ENCODE data around the gene CRELD2.

CRELD2 gene

DNA sequence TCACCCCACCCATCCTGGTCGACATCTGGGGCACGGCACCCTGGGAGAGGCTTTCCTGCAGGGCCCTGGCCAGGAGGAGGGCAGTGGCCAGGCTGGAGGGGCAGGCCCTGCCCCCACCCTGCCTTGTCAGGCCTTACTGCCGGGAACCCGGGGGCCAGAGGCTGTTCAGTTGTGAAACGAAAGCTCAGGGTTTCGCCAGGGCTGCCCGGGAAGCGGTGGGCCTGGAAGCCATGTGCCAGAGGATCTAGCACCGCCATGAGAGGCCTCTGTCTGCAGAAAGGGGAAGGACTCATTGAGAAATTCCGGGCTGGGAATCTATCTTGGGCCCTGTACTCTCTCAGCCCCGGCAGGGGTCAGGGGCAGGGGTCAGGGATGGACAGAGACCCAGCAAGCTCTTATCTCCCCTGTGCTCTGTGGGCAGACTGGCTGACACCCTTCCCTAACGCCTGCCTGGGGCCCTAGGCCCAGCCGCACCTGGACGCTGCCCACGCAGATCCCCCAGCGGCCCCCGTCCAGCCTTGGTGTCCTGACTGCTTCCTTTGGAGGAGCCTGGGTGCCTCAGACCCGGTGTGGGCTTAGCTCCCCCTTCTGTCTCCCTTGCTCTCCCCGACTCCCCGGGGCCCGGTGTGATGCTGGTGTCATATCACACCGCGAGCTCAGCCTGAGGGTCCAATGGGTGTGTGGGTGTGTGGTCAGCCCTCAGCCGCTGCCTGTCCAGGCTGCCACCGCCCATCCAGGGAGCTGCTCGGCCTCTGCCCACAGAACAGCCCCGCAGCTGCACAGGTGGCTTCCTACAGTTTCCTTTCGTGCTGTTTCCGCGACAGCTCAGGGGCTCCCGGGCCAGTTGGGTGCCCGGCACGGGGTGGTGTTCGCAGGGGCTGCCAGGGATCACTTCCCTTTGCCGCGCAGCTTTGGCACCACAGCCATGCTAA, 48.6 kb downstream of the CRELD2 start:
- ATAC-seq (ENCODE audit: insufficient read depth, low read depth) = no peak
- no peak overlapping the region for H3K9ac ChIP-seq (ENCODE audit: low read depth, low read length)
- no peak overlapping the region for H2AFZ ChIP-seq (ENCODE audit: low read depth, low read length)
- H4K20me1 ChIP-seq (ENCODE audit: insufficient read depth, low read length) = peaks cover 42% of the 10 kb centered on the region
- no peak overlapping the region for H3K27ac ChIP-seq (ENCODE audit: low read length)
- peaks cover 23% of the 10 kb centered on the region for H3K36me3 ChIP-seq (ENCODE audit: insufficient read depth, low read length)
- H3K27me3 ChIP-seq (ENCODE audit: insufficient read depth, low read length, poor library complexity) = no peaks in the 10 kb centered on the region
- TF ChIP-seq, protein P1, sequence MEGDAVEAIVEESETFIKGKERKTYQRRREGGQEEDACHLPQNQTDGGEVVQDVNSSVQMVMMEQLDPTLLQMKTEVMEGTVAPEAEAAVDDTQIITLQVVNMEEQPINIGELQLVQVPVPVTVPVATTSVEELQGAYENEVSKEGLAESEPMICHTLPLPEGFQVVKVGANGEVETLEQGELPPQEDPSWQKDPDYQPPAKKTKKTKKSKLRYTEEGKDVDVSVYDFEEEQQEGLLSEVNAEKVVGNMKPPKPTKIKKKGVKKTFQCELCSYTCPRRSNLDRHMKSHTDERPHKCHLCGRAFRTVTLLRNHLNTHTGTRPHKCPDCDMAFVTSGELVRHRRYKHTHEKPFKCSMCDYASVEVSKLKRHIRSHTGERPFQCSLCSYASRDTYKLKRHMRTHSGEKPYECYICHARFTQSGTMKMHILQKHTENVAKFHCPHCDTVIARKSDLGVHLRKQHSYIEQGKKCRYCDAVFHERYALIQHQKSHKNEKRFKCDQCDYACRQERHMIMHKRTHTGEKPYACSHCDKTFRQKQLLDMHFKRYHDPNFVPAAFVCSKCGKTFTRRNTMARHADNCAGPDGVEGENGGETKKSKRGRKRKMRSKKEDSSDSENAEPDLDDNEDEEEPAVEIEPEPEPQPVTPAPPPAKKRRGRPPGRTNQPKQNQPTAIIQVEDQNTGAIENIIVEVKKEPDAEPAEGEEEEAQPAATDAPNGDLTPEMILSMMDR (IDR thresholded peaks at IDR 0.05; ENCODE audit: borderline replicate concordance, extremely low read depth, low read length, poor library complexity, severe bottlenecking) = no peak
- TF ChIP-seq EZH2 (IDR thresholded peaks at IDR 0.05; ENCODE audit: borderline replicate concordance, low read depth, low read length, severe bottlenecking) = no peak
- peaks cover 42% of the 10 kb centered on the region for H3K4me1 ChIP-seq (ENCODE audit: insufficient read depth, low read length)
- no peaks in the 10 kb centered on the region for H3K9me3 ChIP-seq (ENCODE audit: insufficient read depth, low read length, severe bottlenecking)
- no peak overlapping the region for H3K4me3 ChIP-seq (ENCODE audit: low read depth in 1 of 2, low read length in 2 of 2)
- no peak overlapping the region for H3K4me2 ChIP-seq (ENCODE audit: insufficient read depth, low read length)
- peak; percentile 7 for DNase-seq
- peaks cover 22% of the 10 kb centered on the region for H3K79me2 ChIP-seq (ENCODE audit: insufficient read depth, low read length)

DNA sequence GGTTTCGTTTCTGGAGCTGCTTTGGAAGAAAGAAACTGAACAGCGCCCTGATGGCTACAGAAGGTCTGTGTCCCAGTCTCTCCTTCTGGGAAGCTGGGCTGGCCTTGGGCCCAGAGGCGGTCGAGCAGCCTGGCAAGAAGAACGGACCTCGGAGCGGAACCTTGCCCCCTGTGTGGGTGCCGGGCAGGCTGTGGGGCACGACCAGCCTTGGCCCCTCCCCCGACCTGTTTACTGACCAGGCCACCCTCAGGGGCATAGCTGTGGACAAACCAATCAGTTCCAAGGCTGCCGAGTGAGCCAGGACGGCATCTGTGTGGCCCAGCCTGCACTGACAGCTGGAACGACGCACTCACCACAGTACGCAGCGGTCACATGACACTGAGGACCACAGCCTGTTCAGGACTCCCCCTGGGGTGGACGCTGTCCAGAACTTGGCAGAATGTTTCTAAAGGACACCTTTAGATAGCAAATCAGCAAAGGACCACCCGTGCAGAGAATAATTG, 49.3 kb downstream of the CRELD2 start:
- Histone ChIP-seq H3K9ac (ENCODE audit: low read depth, low read length) (no peak overlapping the region), H3K9me3 (ENCODE audit: insufficient read depth, low read length, severe bottlenecking) (no peaks in the 10 kb centered on the region), H3K4me2 (ENCODE audit: insufficient read depth, low read length) (no peak overlapping the region), H3K4me3 (ENCODE audit: low read depth in 1 of 2, low read length in 2 of 2) (no peak overlapping the region), H3K27ac (ENCODE audit: low read length) (no peak overlapping the region), H3K4me1 (ENCODE audit: insufficient read depth, low read length) (peaks cover 42% of the 10 kb centered on the region), H3K36me3 (ENCODE audit: insufficient read depth, low read length) (peaks cover 18% of the 10 kb centered on the region), H3K79me2 (ENCODE audit: insufficient read depth, low read length) (peaks cover 15% of the 10 kb centered on the region), H3K27me3 (ENCODE audit: insufficient read depth, low read length, poor library complexity) (no peaks in the 10 kb centered on the region), H2AFZ (ENCODE audit: low read depth, low read length) (no peak overlapping the region), H4K20me1 (ENCODE audit: insufficient read depth, low read length) (peaks cover 35% of the 10 kb centered on the region)
- DNase-seq (peak; percentile 2), ATAC-seq (ENCODE audit: insufficient read depth, low read depth) (no peak)
- TF ChIP-seq, protein P1 (IDR thresholded peaks at IDR 0.05; ENCODE audit: borderline replicate concordance, extremely low read depth, low read length, poor library complexity, severe bottlenecking) = no peak
- no peak for TF ChIP-seq EZH2 (IDR thresholded peaks at IDR 0.05; ENCODE audit: borderline replicate concordance, low read depth, low read length, severe bottlenecking)

DNA sequence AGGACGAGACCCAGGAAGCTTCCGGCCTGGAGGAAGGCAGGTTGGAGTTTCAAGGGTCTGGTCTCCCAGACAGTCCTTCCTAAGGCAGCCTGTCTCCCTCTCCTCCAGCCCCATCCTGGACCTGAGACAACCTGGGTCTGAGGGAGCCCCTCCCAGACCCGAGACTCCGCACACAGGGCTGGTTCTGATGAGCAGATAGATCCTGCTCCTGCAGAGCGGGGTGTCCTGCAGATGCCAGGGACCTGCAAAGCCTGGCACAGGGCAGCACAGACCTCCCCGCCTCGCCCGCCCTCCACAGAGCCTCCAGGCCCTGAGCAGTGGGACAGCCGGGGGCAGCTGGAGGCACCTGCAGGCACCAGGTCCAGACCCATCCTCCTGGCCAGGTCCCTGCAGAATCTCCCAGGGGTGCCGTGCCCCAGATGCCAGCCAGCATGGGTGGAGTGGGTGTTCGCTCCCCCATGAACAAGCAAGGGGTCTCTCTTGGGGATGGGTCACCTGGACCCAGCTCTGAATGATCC, 49.9 kb downstream of the CRELD2 start:
- Histone ChIP-seq H3K9me3 (ENCODE audit: insufficient read depth, low read length, severe bottlenecking) (no peaks in the 10 kb centered on the region), H3K79me2 (ENCODE audit: insufficient read depth, low read length) (peaks cover 9% of the 10 kb centered on the region; the same call in 1 of the 2 replicates), H3K27ac (ENCODE audit: low read length) (no peak overlapping the region), H3K4me1 (ENCODE audit: insufficient read depth, low read length) (peaks cover 38% of the 10 kb centered on the region), H3K4me3 (ENCODE audit: low read depth in 1 of 2, low read length in 2 of 2) (no peak overlapping the region), H3K4me2 (ENCODE audit: insufficient read depth, low read length) (no peak overlapping the region), H4K20me1 (ENCODE audit: insufficient read depth, low read length) (peaks cover 29% of the 10 kb centered on the region), H2AFZ (ENCODE audit: low read depth, low read length) (no peak overlapping the region), H3K27me3 (ENCODE audit: insufficient read depth, low read length, poor library complexity) (no peaks in the 10 kb centered on the region), H3K9ac (ENCODE audit: low read depth, low read length) (no peak overlapping the region; the same call in 1 of the 2 replicates), H3K36me3 (ENCODE audit: insufficient read depth, low read length) (peaks cover 12% of the 10 kb centered on the region)
- DNase-seq (peak; percentile 5), ATAC-seq (ENCODE audit: insufficient read depth, low read depth) (no peak)
- no peak for TF ChIP-seq EZH2 (IDR thresholded peaks at IDR 0.05; ENCODE audit: borderline replicate concordance, low read depth, low read length, severe bottlenecking)
- TF ChIP-seq, protein P1 (IDR thresholded peaks at IDR 0.05; ENCODE audit: borderline replicate concordance, extremely low read depth, low read length, poor library complexity, severe bottlenecking) = no peak
